NCI-H446 (cell line): ENCODE data around the gene LRP1-AS.
A peak's percentile ranks its signal among the peaks of the same experiment; 100 is the strongest.
"Not testable (repeated sequence)": the region's sequence is repeated elsewhere in the genome, so short reads cannot be mapped to it uniquely, and the experiment has no call there.

Experiments
- DNase-seq, 2 experiments: peaks; one replicate each; lab custom pipeline; 2025; lab: John Stamatoyannopoulos, UW

Gene LRP1-AS

GRCh38 chr12:57139796-57140649 is 7.4 kb downstream of the LRP1-AS start:
- DNase-seq: no peak

- DNase-seq: no peak
Measured at GRCh38 chr12:57138526-57139272, 8.7 kb downstream of the LRP1-AS start.

- DNase-seq: no peak
Measured at GRCh38 chr12:57135527-57136326, 11.7 kb downstream of the LRP1-AS start.

- DNase-seq: no peak
Measured at GRCh38 chr12:57134949-57135348, 12.5 kb downstream of the LRP1-AS start.

GRCh38 chr12:57133916-57134315 is 13.5 kb downstream of the LRP1-AS start:
- DNase-seq: no peak

GRCh38 chr12:57133013-57133569 is 14.3 kb downstream of the LRP1-AS start:
- no peak for DNase-seq

GRCh38 chr12:57131896-57132744 is 15.3 kb downstream of the LRP1-AS start:
- DNase-seq: no peak

GRCh38 chr12:57130941-57131340 is 16.5 kb downstream of the LRP1-AS start:
- DNase-seq: no peak

- DNase-seq: no peak
Measured at GRCh38 chr12:57129889-57130288, 17.5 kb downstream of the LRP1-AS start.

GRCh38 chr12:57129321-57129842 is 18.0 kb downstream of the LRP1-AS start:
- no peak for DNase-seq

GRCh38 chr12:57128519-57129247 is 18.7 kb downstream of the LRP1-AS start:
- peak in 1 of 2 experiments; percentile 63 for DNase-seq

- peak; percentile 61 to 82 for DNase-seq
Measured at GRCh38 chr12:57127726-57128518, 19.5 kb downstream of the LRP1-AS start, which contains the start of gene LRP1. Gene LRP1 (plus strand): TSS chr12:57128483. CDS start chr12:57128965, 482 bp downstream.

GRCh38 chr12:57127101-57127725 is 20.2 kb downstream of the LRP1-AS start:
- no peak for DNase-seq

- no peak for DNase-seq
Measured at GRCh38 chr12:57126561-57126960, 20.9 kb downstream of the LRP1-AS start.

- no peak for DNase-seq
Measured at GRCh38 chr12:57126061-57126460, 21.4 kb downstream of the LRP1-AS start.

GRCh38 chr12:57124261-57124877 is 23.1 kb downstream of the LRP1-AS start:
- DNase-seq: peak; percentile 51 to 78

- no peak for DNase-seq
Measured at GRCh38 chr12:57123813-57124212, 23.6 kb downstream of the LRP1-AS start.

- DNase-seq: not testable (repeated sequence)
Measured at GRCh38 chr12:57120718-57121117, 26.7 kb downstream of the LRP1-AS start.
